Measurements from ENCODE around the gene AMBP. TPM values are rescaled to one million over a fixed set of nuclear protein-coding genes. Genes with fewer than 3 reads are reported as not detected.

The AMBP gene
- total RNA-seq, 1 experiment from 2014 or later = 0.20 TPM

GRCh38 chr9:114094971-114095370 is 16.9 kb upstream of the AMBP start:
- Histone ChIP-seq H4K20me1 (ENCODE audit: control insufficient read depth, insufficient read depth, insufficient read length) (no peaks in the 10 kb centered on the region), H2BK15ac (ENCODE audit: low read depth, low read length) (no peak overlapping the region), H3K27ac (ENCODE audit: insufficient read length, low read depth, low read length) (no peak overlapping the region), H3K23me2 (ENCODE audit: insufficient read length, low read depth, low read length, poor library complexity, severe bottlenecking) (peaks cover 7% of the 10 kb centered on the region), H3K9ac (ENCODE audit: extremely low read depth, insufficient read length, low read length) (no peak overlapping the region), H2BK120ac (ENCODE audit: low read depth, low read length, poor library complexity, severe bottlenecking) (no peak overlapping the region), H3T11ph (ENCODE audit: low read length) (no peak overlapping the region), H3K79me2 (ENCODE audit: insufficient read depth, low read length) (no peaks in the 10 kb centered on the region), H4K8ac (replicated peaks; ENCODE audit: insufficient read length, low read depth, low read length) (no peak overlapping the region), H3K9me3 (ENCODE audit: control insufficient read depth, low read depth, low read length) (no peaks in the 10 kb centered on the region), H4K91ac (ENCODE audit: insufficient read length, low read depth, low read length) (no peak overlapping the region), H2BK12ac (ENCODE audit: insufficient read length, low read depth, low read length) (no peak overlapping the region), H3K27me3 (ENCODE audit: insufficient read depth, low read length) (peaks cover 3% of the 10 kb centered on the region; the same call in 1 of the 2 replicates), H3K4ac (ENCODE audit: low read depth, low read length) (no peak overlapping the region), H3K79me1 (ENCODE audit: insufficient read depth, low read depth, low read length, poor library complexity, severe bottlenecking) (no peaks in the 10 kb centered on the region), H2AFZ (ENCODE audit: low read length) (no peak overlapping the region), H4K5ac (ENCODE audit: insufficient read length, low read depth, low read length) (no peak overlapping the region), H2BK5ac (ENCODE audit: insufficient read length, low read length) (no peak overlapping the region), H3K23ac (ENCODE audit: insufficient read length, low read depth, low read length) (no peak overlapping the region), H3K14ac (ENCODE audit: insufficient read depth, low read length) (no peak overlapping the region; the same call in 1 of the 2 replicates), H3K4me2 (ENCODE audit: insufficient read depth, insufficient read length, low read length) (no peak overlapping the region), H3K56ac (ENCODE audit: insufficient read length, low read depth, low read length) (no peak overlapping the region), H2AK5ac (ENCODE audit: insufficient read length, low read length) (no peak overlapping the region), H3K4me1 (ENCODE audit: insufficient read depth, low read length) (0 out of 2 replicates have a peak, but pooled peaks cover 2% of the 10 kb centered on the region), H3K18ac (ENCODE audit: insufficient read length, low read depth, low read length) (no peak overlapping the region), H2BK20ac (ENCODE audit: low read depth, low read length, poor library complexity, severe bottlenecking) (no peak overlapping the region)
- Mint-ChIP-seq H3K27me3 (ENCODE audit: low read depth) (peaks cover 37% of the 10 kb centered on the region), H3K9me3 (no peaks in the 10 kb centered on the region; a peak in 2 of 5 replicates), H3K4me1 (peaks cover 8 to 18% of the 10 kb centered on the region in 2 experiments), H3K4me3 (no peak overlapping the region), H3K27ac (no peak overlapping the region), H3K36me3 (ENCODE audit: insufficient read depth in 1 of 3, low read depth in 3 of 3) (peaks cover 0 to 7% (median 2%) of the 10 kb centered on the region in 3 experiments; a peak in 3 of 7 replicates)
- TF ChIP-seq CTCF (conservative IDR thresholded peaks at IDR 0.05) = no peak
- DNase-seq = no peak
- WGBS (ENCODE audit: extremely low coverage, insufficient read length, low lambda C conversion rate) = no CpG with 5 or more reads among the region's 12 CpGs
